Endothelial cell (in vitro differentiated cells): ENCODE results near the gene LCLAT1. TPM values are rescaled to one million over a fixed set of nuclear protein-coding genes. Genes with fewer than 3 reads are reported as not detected.
"Not testable (repeated sequence)": the region's sequence is repeated elsewhere in the genome, so short reads cannot be mapped to it uniquely, and the experiment has no call there.

Experiments
- DNase-seq: peaks from one replicate; pipeline ENCODE4 v3.0.0; 2021; ENCODE audit warnings: low spot score
- H3K27ac Mint-ChIP-seq: one replicate; pipeline ENCODE4 v1.8.0; 2021; ENCODE audit warnings: mixed read lengths, inconsistent platforms; ENCODE audit not compliant: unreplicated experiment
- H3K27me3 Mint-ChIP-seq: one replicate; pipeline ENCODE4 v1.8.0; 2021; ENCODE audit warnings: mild to moderate bottlenecking, moderate library complexity, mixed read lengths, inconsistent platforms; ENCODE audit not compliant: unreplicated experiment
- H3K36me3 Mint-ChIP-seq: one replicate; pipeline ENCODE4 v1.8.0; 2021; ENCODE audit warnings: mild to moderate bottlenecking, low read depth, mixed read lengths, inconsistent platforms; ENCODE audit not compliant: unreplicated experiment
- H3K4me1 Mint-ChIP-seq: one replicate; pipeline ENCODE4 v1.8.0; 2021; ENCODE audit warnings: mild to moderate bottlenecking, mixed read lengths, inconsistent platforms; ENCODE audit not compliant: unreplicated experiment
- H3K4me3 Mint-ChIP-seq: one replicate; pipeline ENCODE4 v1.8.0; 2021; ENCODE audit warnings: mild to moderate bottlenecking, mixed read lengths, inconsistent platforms; ENCODE audit not compliant: unreplicated experiment
- H3K9me3 Mint-ChIP-seq: one replicate; pipeline ENCODE4 v1.8.0; 2021; ENCODE audit warnings: mixed read lengths, inconsistent platforms; ENCODE audit not compliant: unreplicated experiment
- CTCF ChIP-seq: fragments of 200-600 bp; sonication (generic); IDR thresholded peaks from one replicate; pipeline ENCODE4 v1.5.0; 2021; ENCODE audit warnings: antibody characterized with exemption; ENCODE audit not compliant: unreplicated experiment
- total RNA-seq: library from RNA; stranded (reverse); fragmentation: NEBNext Ultra II Directional; extraction: Animal tissue kit (Norgen Biotek cat#: 25700); gene quantifications from one replicate; pipeline ENCODE4 v1.2.1, GENCODE V29; 2021; ENCODE audit not compliant: unreplicated experiment

Gene LCLAT1
- total RNA-seq, 1 donor from 2014 or later = 20.9 TPM

DNA sequence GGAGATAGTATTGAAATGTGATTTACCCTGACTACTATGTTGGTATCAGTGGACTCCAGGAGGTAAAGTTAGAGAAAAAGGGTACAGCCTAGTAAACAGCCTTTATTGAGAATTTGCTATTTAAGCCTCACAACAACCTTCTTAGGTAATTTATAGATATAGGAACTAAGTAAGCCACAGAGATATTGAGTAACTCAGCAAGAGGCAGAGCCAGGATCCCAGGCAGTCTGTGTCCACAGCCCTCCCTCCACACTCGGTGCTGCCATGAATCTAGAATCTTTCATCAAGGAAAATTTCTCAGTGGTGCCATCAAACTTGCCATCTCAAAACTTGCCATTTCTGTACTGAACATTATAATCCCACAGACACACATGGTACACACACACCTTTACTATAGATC is 189.3 kb downstream of the LCLAT1 start:
- H3K27me3 Mint-ChIP-seq = no peaks in the 10 kb centered on the region
- H3K4me3 Mint-ChIP-seq = no peak overlapping the region
- no peak overlapping the region for H3K27ac Mint-ChIP-seq
- H3K36me3 Mint-ChIP-seq = no peaks in the 10 kb centered on the region
- no peaks in the 10 kb centered on the region for H3K9me3 Mint-ChIP-seq
- DNase-seq = no peak
- TF ChIP-seq CTCF = no peak
- H3K4me1 Mint-ChIP-seq = no peaks in the 10 kb centered on the region

- no peaks in the 10 kb centered on the region for H3K36me3 Mint-ChIP-seq
- no peak for DNase-seq
- TF ChIP-seq CTCF = no peak
- no peaks in the 10 kb centered on the region for H3K9me3 Mint-ChIP-seq
- H3K27me3 Mint-ChIP-seq = no peaks in the 10 kb centered on the region
- no peaks in the 10 kb centered on the region for H3K4me1 Mint-ChIP-seq
- H3K27ac Mint-ChIP-seq = no peak overlapping the region
- H3K4me3 Mint-ChIP-seq = no peak overlapping the region
Measured at GRCh38 chr2:30639836-30640235, 192.8 kb downstream of the LCLAT1 start.

DNA sequence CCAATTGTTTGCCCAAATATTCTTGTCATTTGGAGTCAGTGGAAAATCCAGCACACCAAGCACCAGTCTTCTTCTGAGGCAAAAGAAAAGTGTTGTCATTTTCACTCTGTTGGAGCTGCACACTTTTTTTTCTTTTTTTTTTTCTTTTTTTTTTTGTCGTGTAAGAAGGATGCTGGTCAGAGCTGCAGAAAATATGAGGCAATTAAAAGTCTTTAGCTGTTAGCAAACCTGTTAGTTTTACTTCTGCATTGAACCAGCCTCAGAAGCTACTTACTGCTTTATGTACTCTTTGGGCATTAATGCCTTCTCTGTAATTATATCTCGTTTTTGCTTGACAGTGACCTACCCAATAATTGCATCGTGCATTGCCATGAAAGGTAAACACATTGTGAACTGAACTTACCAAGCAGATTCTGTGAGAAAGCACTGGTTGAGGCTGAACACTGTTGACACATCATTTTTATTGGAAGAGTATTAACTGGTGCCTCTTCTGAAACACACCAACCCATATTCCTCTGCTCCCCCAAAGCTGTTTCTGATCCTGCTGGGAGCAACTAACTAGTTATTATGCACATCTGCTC is 194.8 kb downstream of the LCLAT1 start:
- H3K27ac Mint-ChIP-seq = no peak overlapping the region
- H3K27me3 Mint-ChIP-seq = no peaks in the 10 kb centered on the region

DNA sequence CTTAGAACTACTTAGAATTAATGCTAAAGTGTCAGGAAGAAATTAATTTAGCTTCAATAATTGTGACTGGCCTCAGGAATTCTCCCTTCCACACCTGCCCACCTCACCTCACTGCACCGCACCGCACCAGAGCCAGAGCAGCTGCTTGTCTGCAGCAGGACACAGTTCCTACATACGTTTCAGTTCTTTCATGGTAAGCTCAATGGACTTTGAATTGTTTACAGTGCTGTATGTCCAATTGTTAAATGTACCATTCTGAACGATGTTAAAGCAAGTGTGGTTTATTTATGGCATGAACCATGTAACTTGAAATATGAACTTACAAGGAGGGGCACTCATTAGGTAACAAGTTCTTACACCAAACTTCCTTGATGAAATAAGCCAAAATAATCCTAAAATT is 196.0 kb downstream of the LCLAT1 start:
- not testable (repeated sequence) for H3K27me3 Mint-ChIP-seq

More for the DNA sequence above, 194.8 kb downstream of the LCLAT1 start:
- TF ChIP-seq CTCF = no peak
- Mint-ChIP-seq H3K4me3 (no peak overlapping the region), H3K4me1 (no peaks in the 10 kb centered on the region), H3K9me3 (no peaks in the 10 kb centered on the region), H3K36me3 (no peaks in the 10 kb centered on the region)
- DNase-seq = no peak

DNA sequence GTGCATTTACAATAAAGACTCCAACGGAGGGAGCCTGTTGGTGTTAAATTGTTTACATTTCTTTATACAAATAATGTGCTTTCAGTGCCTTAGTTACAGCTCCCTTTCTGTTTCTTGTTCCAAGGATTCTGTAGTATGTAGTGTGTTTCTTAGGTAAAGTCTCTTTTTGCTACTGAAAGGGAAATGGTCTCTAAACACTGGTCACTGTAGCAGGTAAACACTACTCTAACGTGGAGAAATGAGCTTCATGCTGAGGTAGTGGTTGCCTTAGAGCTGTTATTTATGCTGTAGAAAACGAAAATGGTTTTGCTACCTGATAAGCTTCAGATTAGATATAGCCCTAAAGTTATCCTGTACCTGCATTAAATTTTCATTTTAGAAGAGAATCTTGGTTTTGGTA is 196.6 kb downstream of the LCLAT1 start:
- H3K9me3 Mint-ChIP-seq = no peaks in the 10 kb centered on the region
- no peak for TF ChIP-seq CTCF
- no peaks in the 10 kb centered on the region for H3K4me1 Mint-ChIP-seq
- no peaks in the 10 kb centered on the region for H3K36me3 Mint-ChIP-seq
- no peak overlapping the region for H3K27ac Mint-ChIP-seq
- H3K27me3 Mint-ChIP-seq = no peaks in the 10 kb centered on the region
- H3K4me3 Mint-ChIP-seq = no peak overlapping the region
- DNase-seq = no peak

More for the DNA sequence above, 196.0 kb downstream of the LCLAT1 start:
- not testable (repeated sequence) for H3K4me1 Mint-ChIP-seq, H3K4me3 Mint-ChIP-seq, H3K27ac Mint-ChIP-seq, DNase-seq, H3K9me3 Mint-ChIP-seq, H3K36me3 Mint-ChIP-seq
